HEK293 (cell line): ENCODE results near the gene PPIL6.

Experiments
- HOXC10 ChIP-seq: sonication (generic); formaldehyde crosslinking; IDR thresholded peaks from 2 replicates; pipeline ENCODE4 v1.8.1; 2023; ENCODE audit warnings: mild to moderate bottlenecking, missing genetic modification reagents
- IKZF3 ChIP-seq: fragments of 450-650 bp; IDR thresholded peaks from 2 replicates; pipeline ENCODE4 v1.5.0; 2018; ENCODE audit warnings: missing biosample characterization, mild to moderate bottlenecking, missing genetic modification characterization, moderate library complexity
- INSM2 ChIP-seq: fragments of 450-650 bp; formaldehyde crosslinking; IDR thresholded peaks from 2 replicates; pipeline ENCODE4 v1.5.1; 2016; ENCODE audit warnings: missing biosample characterization, missing genetic modification characterization
- KLF7 ChIP-seq: fragments of 450-650 bp; formaldehyde crosslinking; IDR thresholded peaks from 2 replicates; pipeline ENCODE4 v1.5.1; 2016; ENCODE audit warnings: missing biosample characterization, missing genetic modification characterization, borderline replicate concordance
- KLF8 ChIP-seq: fragments of 450-650 bp; formaldehyde crosslinking; IDR thresholded peaks from 2 replicates; pipeline ENCODE4 v1.5.1; 2016; ENCODE audit warnings: missing biosample characterization, missing genetic modification characterization
- MYNN ChIP-seq: fragments of 450-650 bp; formaldehyde crosslinking; IDR thresholded peaks from 2 replicates; pipeline ENCODE4 v1.5.1; 2016; ENCODE audit warnings: missing biosample characterization, missing genetic modification characterization, borderline replicate concordance
- PBX3 ChIP-seq: sonication (generic); formaldehyde crosslinking; IDR thresholded peaks from 2 replicates; pipeline ENCODE4 v1.8.1; 2022; ENCODE audit warnings: mild to moderate bottlenecking, moderate library complexity, missing genetic modification reagents
- PRDM4 ChIP-seq: fragments of 450-650 bp; formaldehyde crosslinking; IDR thresholded peaks from 2 replicates; pipeline ENCODE4 v1.5.1; 2017; ENCODE audit warnings: missing biosample characterization, missing genetic modification characterization
- SCRT2 ChIP-seq: fragments of 450-650 bp; formaldehyde crosslinking; IDR thresholded peaks from 2 replicates; pipeline ENCODE4 v1.5.1; 2016; ENCODE audit warnings: missing biosample characterization, missing genetic modification characterization
- SP2 ChIP-seq: fragments of 450-650 bp; formaldehyde crosslinking; IDR thresholded peaks from 2 replicates; pipeline ENCODE4 v1.5.1; 2016; ENCODE audit warnings: missing biosample characterization, missing genetic modification characterization
- WT1 ChIP-seq: fragments of 450-650 bp; formaldehyde crosslinking; IDR thresholded peaks from 2 replicates; pipeline ENCODE4 v1.5.1; 2016; ENCODE audit warnings: missing biosample characterization, missing genetic modification characterization
- YY1 ChIP-seq: fragments of 450-650 bp; formaldehyde crosslinking; IDR thresholded peaks from 2 replicates; pipeline ENCODE4 v1.5.1; 2018; ENCODE audit warnings: missing biosample characterization, missing genetic modification characterization
- ZBTB17 ChIP-seq: fragments of 450-650 bp; formaldehyde crosslinking; IDR thresholded peaks from 2 replicates; pipeline ENCODE4 v1.5.1; 2016; ENCODE audit warnings: missing biosample characterization, missing genetic modification characterization
- ZBTB6 ChIP-seq: fragments of 450-650 bp; formaldehyde crosslinking; IDR thresholded peaks from 2 replicates; pipeline ENCODE4 v1.5.1; 2017; ENCODE audit warnings: missing biosample characterization, missing genetic modification characterization
- ZNF114 ChIP-seq: fragments of 450-650 bp; formaldehyde crosslinking; IDR thresholded peaks from 2 replicates; pipeline ENCODE4 v1.5.0; 2017; ENCODE audit warnings: missing biosample characterization, missing genetic modification characterization
- ZNF121 ChIP-seq: fragments of 450-650 bp; formaldehyde crosslinking; IDR thresholded peaks from 2 replicates; pipeline ENCODE4 v1.5.1; 2016; ENCODE audit warnings: missing biosample characterization, missing genetic modification characterization
- ZNF211 ChIP-seq: fragments of 450-650 bp; formaldehyde crosslinking; IDR thresholded peaks from 2 replicates; pipeline ENCODE4 v1.5.1; 2016; ENCODE audit warnings: low read depth, missing biosample characterization, missing genetic modification characterization
- ZNF23 ChIP-seq: fragments of 450-650 bp; formaldehyde crosslinking; IDR thresholded peaks from 2 replicates; pipeline ENCODE4 v1.5.1; 2016; ENCODE audit warnings: missing biosample characterization, missing genetic modification characterization, borderline replicate concordance
- ZNF311 ChIP-seq: fragments of 450-650 bp; formaldehyde crosslinking; IDR thresholded peaks from 2 replicates; pipeline ENCODE4 v1.5.1; 2017; ENCODE audit warnings: missing biosample characterization, missing genetic modification characterization, borderline replicate concordance
- ZNF426 ChIP-seq: fragments of 450-650 bp; formaldehyde crosslinking; IDR thresholded peaks from 2 replicates; pipeline ENCODE4 v1.5.1; 2017; ENCODE audit warnings: missing biosample characterization, missing genetic modification characterization, mild to moderate bottlenecking, inconsistent platforms, moderate library complexity
- ZNF510 ChIP-seq: fragments of 450-650 bp; formaldehyde crosslinking; IDR thresholded peaks from 2 replicates; pipeline ENCODE4 v1.5.1; 2018; ENCODE audit warnings: mild to moderate bottlenecking, missing genetic modification characterization, missing biosample characterization; ENCODE audit not compliant: insufficient replicate concordance
- ZNF514 ChIP-seq: fragments of 450-650 bp; formaldehyde crosslinking; IDR thresholded peaks from 2 replicates; pipeline ENCODE4 v1.5.1; 2016; ENCODE audit warnings: missing biosample characterization, missing genetic modification characterization
- ZNF521 ChIP-seq: fragments of 450-650 bp; formaldehyde crosslinking; IDR thresholded peaks from 2 replicates; pipeline ENCODE4 v1.5.1; 2017; ENCODE audit warnings: missing biosample characterization, mild to moderate bottlenecking, missing genetic modification characterization
- ZNF529 ChIP-seq: fragments of 450-650 bp; formaldehyde crosslinking; IDR thresholded peaks from 2 replicates; pipeline ENCODE4 v1.5.1; 2017; ENCODE audit warnings: missing genetic modification characterization, missing biosample characterization; ENCODE audit not compliant: insufficient replicate concordance
- ZNF555 ChIP-seq: fragments of 450-650 bp; formaldehyde crosslinking; conservative IDR thresholded peaks from 2 replicates; pipeline ENCODE4 v1.5.1; 2017; ENCODE audit warnings: missing biosample characterization, mild to moderate bottlenecking, missing genetic modification characterization, inconsistent platforms
- ZNF571 ChIP-seq: fragments of 450-650 bp; formaldehyde crosslinking; IDR thresholded peaks from 2 replicates; pipeline ENCODE4 v1.5.0; 2017; ENCODE audit warnings: missing biosample characterization, missing genetic modification characterization
- ZNF585B ChIP-seq: fragments of 450-650 bp; formaldehyde crosslinking; IDR thresholded peaks from 2 replicates; pipeline ENCODE4 v1.5.1; 2016; ENCODE audit warnings: missing biosample characterization, missing genetic modification characterization
- ZNF624 ChIP-seq: fragments of 450-650 bp; formaldehyde crosslinking; IDR thresholded peaks from 2 replicates; pipeline ENCODE4 v1.5.1; 2017; ENCODE audit warnings: missing biosample characterization, missing genetic modification characterization
- ZNF670 ChIP-seq: fragments of 450-650 bp; formaldehyde crosslinking; IDR thresholded peaks from 2 replicates; pipeline ENCODE4 v1.5.1; 2016; ENCODE audit warnings: missing biosample characterization, missing genetic modification characterization, low read depth
- ZNF785 ChIP-seq: fragments of 450-650 bp; formaldehyde crosslinking; IDR thresholded peaks from 2 replicates; pipeline ENCODE4 v1.5.1; 2016; ENCODE audit warnings: missing biosample characterization, missing genetic modification characterization
- ZNF837 ChIP-seq: fragments of 450-650 bp; formaldehyde crosslinking; IDR thresholded peaks from 2 replicates; pipeline ENCODE4 v1.5.1; 2016; ENCODE audit warnings: missing biosample characterization, missing genetic modification characterization

Gene PPIL6

GRCh38 chr6:109440331-109441068 is at the start of gene PPIL6, which contains the start of gene SMPD2 (continued):
- TF ChIP-seq KLF8 = peak; percentile 46; the same call in 1 of the 2 replicates
- TF ChIP-seq ZNF529 (tag by site-specific recombination) = no peak
- no peak for TF ChIP-seq ZBTB6 (tag by site-specific recombination)
- TF ChIP-seq ZNF670 (tag by site-specific recombination) = no peak
- peak; percentile 53; the same call in 1 of the 2 replicates for TF ChIP-seq PBX3 (CRISPR knock-in tag)
- no peak for TF ChIP-seq ZNF521
- peak; percentile 90 for TF ChIP-seq SCRT2
- TF ChIP-seq INSM2 (tag by site-specific recombination) = no peak
- TF ChIP-seq ZNF426 (tag by site-specific recombination) = no peak
- TF ChIP-seq ZNF585B (tag by site-specific recombination) = no peak
- no peak for TF ChIP-seq WT1 (tag by site-specific recombination)
- no peak for TF ChIP-seq MYNN (tag by site-specific recombination)
- no peak for TF ChIP-seq ZNF211 (tag by site-specific recombination)
- TF ChIP-seq ZNF311 = no peak
- no peak for TF ChIP-seq ZNF555 (tag by site-specific recombination)
- TF ChIP-seq ZNF624 (tag by site-specific recombination) = no peak
- no peak for TF ChIP-seq ZNF514
- no peak for TF ChIP-seq ZNF571
- TF ChIP-seq PRDM4 (tag by site-specific recombination) = no peak
- no peak for TF ChIP-seq HOXC10
- no peak for TF ChIP-seq ZNF23 (tag by site-specific recombination)
- peak; percentile 12; the same call in 1 of the 2 replicates for TF ChIP-seq ZBTB17 (tag by site-specific recombination)
- TF ChIP-seq IKZF3 (tag by site-specific recombination) = peak; percentile 89
- TF ChIP-seq ZNF121 (tag by site-specific recombination) = no peak; the same call in 1 of the 2 replicates
- peak; percentile 45 for TF ChIP-seq SP2 (tag by site-specific recombination)
- no peak for TF ChIP-seq ZNF837 (tag by site-specific recombination)
- TF ChIP-seq ZNF785 (tag by site-specific recombination) = 0 out of 2 replicates have a peak, but pooled peaks have one; percentile 32
- no peak for TF ChIP-seq ZNF114 (tag by site-specific recombination)
- no peak for TF ChIP-seq ZNF510 (tag by site-specific recombination)
- TF ChIP-seq KLF7 = peak; percentile 46; the same call in 1 of the 2 replicates
- TF ChIP-seq YY1 (tag by site-specific recombination) = peak; percentile 64
